HG03025 (cell line): Measurements from ENCODE around the gene MYL5.
"Not testable (repeated sequence)": the region's sequence is repeated elsewhere in the genome, so short reads cannot be mapped to it uniquely, and the experiment has no call there.

Experiments used
- ATAC-seq: cut with Tn5 transposase; IDR thresholded peaks from one replicate; pipeline ENCODE4 v1.9.1; 2021; ENCODE audit warnings: mild to moderate bottlenecking, moderate library complexity; ENCODE audit not compliant: unreplicated experiment, low FRiP score

Gene MYL5

GRCh38 chr4:722169-722725 lies 47.9 kb downstream of the MYL5 start:
- ATAC-seq = no peak

DNA sequence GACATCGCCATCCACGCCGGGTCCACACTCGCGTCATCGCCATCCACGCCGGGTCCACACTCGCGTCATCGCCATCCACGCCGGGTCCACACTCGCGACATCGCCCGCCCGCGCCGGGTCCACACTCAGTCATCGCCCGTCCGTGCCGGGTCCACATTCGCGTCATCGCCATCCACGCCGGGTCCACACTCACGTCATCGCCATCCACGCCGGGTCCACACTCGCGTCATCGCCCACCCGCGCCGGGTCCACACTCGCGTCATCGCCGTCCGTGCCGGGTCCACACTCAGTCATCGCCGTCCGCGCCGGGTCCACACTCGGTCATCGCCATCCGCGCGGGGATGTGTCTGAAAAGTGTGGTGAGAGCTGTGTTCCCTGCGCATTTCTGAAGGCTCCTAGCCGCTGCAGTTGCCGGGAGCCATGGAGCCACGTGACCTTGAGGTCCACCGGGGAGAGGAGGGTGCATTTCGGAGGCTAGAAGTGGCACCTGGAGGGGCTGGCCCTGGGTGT lies 48.6 kb downstream of the MYL5 start:
- no peak for ATAC-seq

DNA sequence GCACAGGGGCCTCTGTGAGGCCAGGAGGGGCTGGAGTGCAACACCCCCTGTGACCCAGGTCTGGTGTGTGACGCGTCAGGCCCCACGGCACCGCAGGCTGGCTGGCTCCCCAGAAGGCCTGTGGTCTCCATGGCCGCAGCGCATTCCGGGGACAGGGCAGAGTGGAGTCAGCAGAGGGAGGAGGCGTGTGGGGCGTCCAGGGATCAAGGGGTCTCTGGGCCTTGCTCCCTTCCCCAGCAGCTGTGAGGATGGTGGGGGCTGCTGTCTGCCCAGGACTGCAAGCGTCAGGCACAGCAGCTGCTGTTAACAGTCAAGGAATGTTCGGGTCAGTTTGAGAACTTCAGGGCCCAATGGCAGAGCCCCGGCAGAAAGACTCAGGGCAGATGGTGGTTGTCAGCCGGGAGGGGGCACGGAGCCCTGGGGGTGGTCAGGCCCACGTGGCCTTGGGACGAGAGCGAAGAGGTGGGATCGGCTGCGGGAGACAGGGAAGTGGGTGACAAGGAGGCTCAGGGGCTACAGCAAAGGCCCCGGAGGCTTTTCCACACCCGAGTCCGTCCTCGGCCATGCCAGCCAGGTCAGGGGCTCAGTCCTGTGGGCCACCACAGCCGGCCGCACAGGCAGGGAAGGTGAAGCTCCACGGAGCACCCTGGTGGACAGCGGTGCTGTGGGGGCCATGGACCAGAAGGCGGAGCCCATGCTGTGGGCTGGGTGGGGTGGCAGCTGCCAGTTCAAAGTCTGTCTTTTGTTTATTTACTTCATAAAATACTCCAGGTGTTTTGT lies 49.6 kb downstream of the MYL5 start:
- no peak for ATAC-seq

DNA sequence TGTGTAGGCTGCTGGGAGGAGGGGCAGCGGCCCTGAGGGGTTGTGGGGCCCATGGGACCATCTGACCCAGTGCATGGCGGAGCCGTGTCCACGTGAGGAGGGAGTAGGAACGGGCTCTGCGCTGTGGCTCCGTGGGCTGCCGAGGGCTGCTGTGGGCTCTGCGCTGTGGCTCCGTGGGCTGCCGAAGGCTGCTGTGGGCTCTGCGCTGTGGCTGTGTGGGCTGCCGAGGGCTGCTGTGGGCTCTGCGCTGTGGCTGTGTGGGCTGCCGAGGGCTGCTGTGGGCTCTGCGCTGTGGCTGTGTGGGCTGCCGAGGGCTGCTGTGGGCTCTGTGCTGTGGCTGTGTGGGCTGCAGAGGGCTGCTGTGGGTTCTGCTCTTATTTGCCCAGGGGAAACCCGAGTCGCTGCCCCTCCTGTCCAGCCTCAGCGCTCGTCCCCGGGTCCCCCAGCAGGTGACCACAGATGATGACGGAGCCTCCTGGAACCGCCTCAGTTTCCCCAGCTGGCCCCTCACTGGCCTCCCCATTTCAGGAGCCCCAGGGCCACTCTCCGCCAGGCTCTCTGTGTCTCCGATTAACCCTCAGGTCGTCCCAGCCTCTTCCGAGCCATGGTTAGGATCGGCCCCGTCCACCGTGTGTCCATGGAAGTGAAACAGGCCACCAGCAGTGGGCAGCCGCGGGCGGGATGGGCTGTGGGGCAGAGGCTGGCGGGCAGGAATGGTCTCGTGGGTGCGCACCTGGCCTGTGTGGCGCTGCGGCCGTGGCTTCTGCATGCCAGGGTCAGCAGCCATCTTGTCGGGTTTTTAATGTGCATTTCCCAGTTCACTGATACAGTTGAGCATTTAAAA lies 51.3 kb downstream of the MYL5 start:
- no peak for ATAC-seq

GRCh38 chr4:726235-726787 lies 52.0 kb downstream of the MYL5 start:
- no peak for ATAC-seq

DNA sequence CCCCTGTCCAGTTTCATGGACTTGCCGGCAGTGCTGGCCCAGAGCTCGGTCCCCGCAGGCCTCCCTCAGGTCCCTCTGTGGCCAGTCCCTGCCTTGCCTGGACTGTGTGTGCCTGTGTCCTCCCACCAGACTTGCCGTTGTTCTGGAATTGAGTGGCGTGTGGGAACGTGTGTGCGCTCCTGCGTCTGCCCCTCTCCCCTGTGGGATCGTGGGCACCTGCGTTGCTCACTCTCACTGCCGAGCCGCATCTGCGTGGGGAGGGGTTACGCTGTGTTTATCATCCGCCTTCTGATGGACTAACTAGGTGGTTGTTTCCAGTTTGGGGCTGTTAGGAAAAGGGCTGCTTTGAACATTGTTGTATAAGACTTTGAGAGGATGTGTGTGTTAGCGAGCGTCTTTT lies 52.5 kb downstream of the MYL5 start:
- ATAC-seq = no peak

DNA sequence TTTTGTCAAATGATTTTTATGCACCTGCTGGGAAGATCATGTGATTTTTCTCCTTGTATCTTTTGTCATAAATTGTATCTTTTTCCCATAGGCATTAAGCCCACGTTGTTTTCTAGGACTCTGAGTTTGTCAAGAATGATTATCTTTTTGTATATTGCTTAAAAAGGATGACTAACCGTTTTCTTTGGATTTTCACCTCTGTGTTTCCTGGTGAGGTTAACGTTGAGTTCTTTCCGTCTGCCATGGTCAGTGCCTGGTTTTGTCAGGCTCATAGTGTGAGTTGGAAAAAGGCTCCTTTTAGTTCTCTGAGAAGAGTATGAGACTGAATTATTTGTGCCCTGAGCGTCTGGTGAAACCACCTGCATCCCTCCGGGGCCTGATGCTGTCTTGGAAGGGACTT lies 53.2 kb downstream of the MYL5 start:
- ATAC-seq = no peak

GRCh38 chr4:729336-730315 lies 55.3 kb downstream of the MYL5 start:
- ATAC-seq = no peak

- ATAC-seq = no peak
These were observed 56.2 kb downstream of the MYL5 start for GRCh38 chr4:730511-730910.

DNA sequence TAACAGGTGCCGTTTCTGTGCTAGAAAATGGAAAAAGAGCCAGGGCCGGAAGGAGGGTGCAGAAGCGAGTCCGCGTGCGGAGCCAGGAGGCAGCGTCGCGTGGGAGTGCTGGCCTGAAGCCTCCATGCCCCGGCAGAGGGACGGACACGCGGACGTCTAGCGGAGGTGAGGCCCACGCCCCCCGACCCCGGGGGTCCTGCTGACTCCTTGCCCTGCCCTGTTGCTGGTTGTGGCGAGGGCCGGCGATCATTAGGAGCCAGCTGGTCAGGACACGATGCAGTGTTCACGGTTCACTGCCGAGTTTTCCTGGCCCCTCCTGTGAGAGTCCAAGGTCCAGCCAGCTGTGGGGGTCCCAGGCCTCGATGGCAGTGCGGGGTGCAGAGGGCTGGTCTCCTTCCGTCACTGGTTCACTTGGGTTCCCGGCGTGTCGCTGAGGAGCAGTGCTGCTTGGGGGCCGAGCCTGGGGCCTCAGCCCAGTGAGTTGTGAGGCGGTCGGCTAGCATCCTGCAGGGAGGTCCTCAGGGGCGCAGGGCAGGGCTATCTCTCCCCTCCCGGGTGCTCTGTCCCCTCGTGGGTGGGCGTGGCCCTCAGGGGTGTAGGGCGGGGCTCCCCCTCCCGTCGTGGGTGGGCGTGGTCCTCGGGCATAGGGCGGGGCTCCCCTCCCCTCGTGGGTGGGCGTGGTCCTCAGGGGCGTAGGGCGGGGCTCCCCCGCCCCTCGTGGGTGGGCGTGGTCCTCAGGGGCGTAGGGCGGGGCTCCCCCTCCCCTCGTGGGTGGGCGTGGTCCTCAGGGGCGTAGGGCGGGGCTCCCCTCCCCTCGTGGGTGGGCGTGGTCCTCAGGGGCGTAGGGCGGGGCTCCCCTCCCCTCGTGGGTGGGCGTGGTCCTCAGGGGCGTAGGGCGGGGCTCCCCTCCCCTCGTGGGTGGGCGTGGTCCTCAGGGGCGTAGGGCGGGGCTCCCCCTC lies 56.9 kb downstream of the MYL5 start:
- ATAC-seq = not testable (repeated sequence)
